ENCODE results near the gene SPARCL1. TPM values are rescaled to one million over a fixed set of nuclear protein-coding genes. Genes with fewer than 3 reads are reported as not detected.

The SPARCL1 gene
- total RNA-seq, 1 experiment from 2014 or later, result 0.85 TPM

DNA sequence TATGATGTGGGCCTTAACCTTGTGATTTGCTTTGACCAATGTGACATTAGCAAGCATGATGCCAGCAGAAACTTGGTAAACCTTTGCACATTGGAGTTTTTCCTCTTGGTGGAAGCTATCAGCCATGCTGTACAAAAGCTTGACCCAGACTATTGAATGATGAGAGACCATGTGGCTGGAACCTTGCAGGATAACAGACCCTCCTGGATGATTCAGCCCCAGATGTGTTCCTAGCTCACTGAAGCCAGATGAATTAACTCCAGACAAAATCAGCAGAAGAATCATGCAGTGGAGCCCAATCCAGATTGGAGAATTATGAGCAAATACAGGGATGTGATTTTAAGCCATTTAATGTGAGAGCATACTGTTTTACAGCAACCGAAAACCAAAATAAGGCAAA, 16.8 kb downstream of the SPARCL1 start:
- DNase-seq (ENCODE audit: low spot score) (no peak), ATAC-seq (no peak)
- no peaks in the 10 kb centered on the region for H3K27me3 Mint-ChIP-seq (ENCODE audit: low read depth)
- no peak overlapping the region for H3K27ac Mint-ChIP-seq
- CTCF ChIA-PET, result no interaction called here
- H3K4me1 Mint-ChIP-seq, result peaks cover 16% of the 10 kb centered on the region
- H3K4me3 Mint-ChIP-seq, result no peak overlapping the region
- no peak for TF ChIP-seq SP1 (CRISPR knock-in tag; conservative IDR thresholded peaks at IDR 0.05)
- TF ChIP-seq, protein P1, sequence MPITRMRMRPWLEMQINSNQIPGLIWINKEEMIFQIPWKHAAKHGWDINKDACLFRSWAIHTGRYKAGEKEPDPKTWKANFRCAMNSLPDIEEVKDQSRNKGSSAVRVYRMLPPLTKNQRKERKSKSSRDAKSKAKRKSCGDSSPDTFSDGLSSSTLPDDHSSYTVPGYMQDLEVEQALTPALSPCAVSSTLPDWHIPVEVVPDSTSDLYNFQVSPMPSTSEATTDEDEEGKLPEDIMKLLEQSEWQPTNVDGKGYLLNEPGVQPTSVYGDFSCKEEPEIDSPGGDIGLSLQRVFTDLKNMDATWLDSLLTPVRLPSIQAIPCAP (CRISPR knock-in tag; IDR thresholded peaks at IDR 0.05), result no peak
- TF ChIP-seq ZNF423 (CRISPR knock-in tag; IDR thresholded peaks at IDR 0.05), result no peak
- TF ChIP-seq, protein P2, sequence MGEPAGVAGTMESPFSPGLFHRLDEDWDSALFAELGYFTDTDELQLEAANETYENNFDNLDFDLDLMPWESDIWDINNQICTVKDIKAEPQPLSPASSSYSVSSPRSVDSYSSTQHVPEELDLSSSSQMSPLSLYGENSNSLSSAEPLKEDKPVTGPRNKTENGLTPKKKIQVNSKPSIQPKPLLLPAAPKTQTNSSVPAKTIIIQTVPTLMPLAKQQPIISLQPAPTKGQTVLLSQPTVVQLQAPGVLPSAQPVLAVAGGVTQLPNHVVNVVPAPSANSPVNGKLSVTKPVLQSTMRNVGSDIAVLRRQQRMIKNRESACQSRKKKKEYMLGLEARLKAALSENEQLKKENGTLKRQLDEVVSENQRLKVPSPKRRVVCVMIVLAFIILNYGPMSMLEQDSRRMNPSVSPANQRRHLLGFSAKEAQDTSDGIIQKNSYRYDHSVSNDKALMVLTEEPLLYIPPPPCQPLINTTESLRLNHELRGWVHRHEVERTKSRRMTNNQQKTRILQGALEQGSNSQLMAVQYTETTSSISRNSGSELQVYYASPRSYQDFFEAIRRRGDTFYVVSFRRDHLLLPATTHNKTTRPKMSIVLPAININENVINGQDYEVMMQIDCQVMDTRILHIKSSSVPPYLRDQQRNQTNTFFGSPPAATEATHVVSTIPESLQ (CRISPR knock-in tag; IDR thresholded peaks at IDR 0.05), result no peak
- TF ChIP-seq, protein P3, sequence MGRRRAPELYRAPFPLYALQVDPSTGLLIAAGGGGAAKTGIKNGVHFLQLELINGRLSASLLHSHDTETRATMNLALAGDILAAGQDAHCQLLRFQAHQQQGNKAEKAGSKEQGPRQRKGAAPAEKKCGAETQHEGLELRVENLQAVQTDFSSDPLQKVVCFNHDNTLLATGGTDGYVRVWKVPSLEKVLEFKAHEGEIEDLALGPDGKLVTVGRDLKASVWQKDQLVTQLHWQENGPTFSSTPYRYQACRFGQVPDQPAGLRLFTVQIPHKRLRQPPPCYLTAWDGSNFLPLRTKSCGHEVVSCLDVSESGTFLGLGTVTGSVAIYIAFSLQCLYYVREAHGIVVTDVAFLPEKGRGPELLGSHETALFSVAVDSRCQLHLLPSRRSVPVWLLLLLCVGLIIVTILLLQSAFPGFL (CRISPR knock-in tag; IDR thresholded peaks at IDR 0.05; ENCODE audit: borderline replicate concordance), result no peak
- TF ChIP-seq ETV6 (CRISPR knock-in tag; IDR thresholded peaks at IDR 0.05), result no peak
- TF ChIP-seq, protein P4, sequence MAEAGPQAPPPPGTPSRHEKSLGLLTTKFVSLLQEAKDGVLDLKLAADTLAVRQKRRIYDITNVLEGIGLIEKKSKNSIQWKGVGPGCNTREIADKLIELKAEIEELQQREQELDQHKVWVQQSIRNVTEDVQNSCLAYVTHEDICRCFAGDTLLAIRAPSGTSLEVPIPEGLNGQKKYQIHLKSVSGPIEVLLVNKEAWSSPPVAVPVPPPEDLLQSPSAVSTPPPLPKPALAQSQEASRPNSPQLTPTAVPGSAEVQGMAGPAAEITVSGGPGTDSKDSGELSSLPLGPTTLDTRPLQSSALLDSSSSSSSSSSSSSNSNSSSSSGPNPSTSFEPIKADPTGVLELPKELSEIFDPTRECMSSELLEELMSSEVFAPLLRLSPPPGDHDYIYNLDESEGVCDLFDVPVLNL (CRISPR knock-in tag; IDR thresholded peaks at IDR 0.05; ENCODE audit: borderline replicate concordance, low read depth), result no peak
- TF ChIP-seq, protein P5, sequence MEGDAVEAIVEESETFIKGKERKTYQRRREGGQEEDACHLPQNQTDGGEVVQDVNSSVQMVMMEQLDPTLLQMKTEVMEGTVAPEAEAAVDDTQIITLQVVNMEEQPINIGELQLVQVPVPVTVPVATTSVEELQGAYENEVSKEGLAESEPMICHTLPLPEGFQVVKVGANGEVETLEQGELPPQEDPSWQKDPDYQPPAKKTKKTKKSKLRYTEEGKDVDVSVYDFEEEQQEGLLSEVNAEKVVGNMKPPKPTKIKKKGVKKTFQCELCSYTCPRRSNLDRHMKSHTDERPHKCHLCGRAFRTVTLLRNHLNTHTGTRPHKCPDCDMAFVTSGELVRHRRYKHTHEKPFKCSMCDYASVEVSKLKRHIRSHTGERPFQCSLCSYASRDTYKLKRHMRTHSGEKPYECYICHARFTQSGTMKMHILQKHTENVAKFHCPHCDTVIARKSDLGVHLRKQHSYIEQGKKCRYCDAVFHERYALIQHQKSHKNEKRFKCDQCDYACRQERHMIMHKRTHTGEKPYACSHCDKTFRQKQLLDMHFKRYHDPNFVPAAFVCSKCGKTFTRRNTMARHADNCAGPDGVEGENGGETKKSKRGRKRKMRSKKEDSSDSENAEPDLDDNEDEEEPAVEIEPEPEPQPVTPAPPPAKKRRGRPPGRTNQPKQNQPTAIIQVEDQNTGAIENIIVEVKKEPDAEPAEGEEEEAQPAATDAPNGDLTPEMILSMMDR (IDR thresholded peaks at IDR 0.05), result no peak
- TF ChIP-seq TEAD1 (CRISPR knock-in tag; IDR thresholded peaks at IDR 0.05), result no peak
- no peak for TF ChIP-seq TEAD4 (CRISPR knock-in tag; IDR thresholded peaks at IDR 0.05)
- POLR2A ChIA-PET, result no interaction called here
- H3K9me3 Mint-ChIP-seq, result no peaks in the 10 kb centered on the region
- H3K36me3 Mint-ChIP-seq, result no peaks in the 10 kb centered on the region

DNA sequence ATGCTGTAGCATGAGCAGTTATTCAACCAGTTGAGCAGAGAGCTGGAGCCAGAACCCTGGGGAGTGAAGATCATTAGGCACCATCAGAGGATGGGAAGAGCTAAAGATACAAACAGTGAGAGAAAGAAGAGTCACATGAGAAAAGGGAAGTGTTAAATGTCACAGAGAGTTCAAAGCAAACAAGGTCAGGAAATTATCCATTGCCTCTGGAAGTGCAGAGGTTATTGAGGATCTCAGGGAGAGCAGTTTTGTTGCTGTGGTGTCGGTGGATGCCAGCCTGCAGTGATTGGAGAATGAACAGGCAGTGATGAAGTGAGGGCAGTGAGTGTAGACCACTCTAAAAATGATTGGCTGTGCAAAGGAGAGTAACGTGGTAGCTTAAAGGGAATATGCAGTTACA, 17.7 kb downstream of the SPARCL1 start:
- H3K4me1 Mint-ChIP-seq, result peaks cover 16% of the 10 kb centered on the region
- H3K4me3 Mint-ChIP-seq, result no peak overlapping the region
- CTCF ChIA-PET, result interaction anchor here (0.5 to 0.7 kb wide), 2 partner anchors 402 to 529 kb away, joined by 4 to 6 read pairs; no protein-coding TSS in a partner anchor

More for the DNA sequence above, 17.7 kb downstream of the SPARCL1 start:
- no peak for ATAC-seq
- no peak overlapping the region for H3K27ac Mint-ChIP-seq
- TF ChIP-seq ZNF396 (CRISPR knock-in tag; IDR thresholded peaks at IDR 0.05; ENCODE audit: borderline replicate concordance) (no peak), HMGA2 (CRISPR knock-in tag; IDR thresholded peaks at IDR 0.05) (no peak), MYBL2 (CRISPR knock-in tag; IDR thresholded peaks at IDR 0.05) (no peak), IRF2 (CRISPR knock-in tag; IDR thresholded peaks at IDR 0.05; ENCODE audit: borderline replicate concordance, low read depth) (no peak), FOXP1 (CRISPR knock-in tag; IDR thresholded peaks at IDR 0.05; ENCODE audit: borderline replicate concordance) (no peak), ZNF317 (CRISPR knock-in tag; IDR thresholded peaks at IDR 0.05; ENCODE audit: borderline replicate concordance, low read depth) (no peak), ZNF423 (CRISPR knock-in tag; IDR thresholded peaks at IDR 0.05) (no peak), RELA (CRISPR knock-in tag; IDR thresholded peaks at IDR 0.05; ENCODE audit: borderline replicate concordance) (no peak), CREB1 (CRISPR knock-in tag; IDR thresholded peaks at IDR 0.05) (no peak), NFATC4 (CRISPR knock-in tag; IDR thresholded peaks at IDR 0.05) (no peak)
- TF ChIP-seq, protein P4 (CRISPR knock-in tag; IDR thresholded peaks at IDR 0.05; ENCODE audit: borderline replicate concordance, low read depth), result no peak
- TF ChIP-seq, protein P6, sequence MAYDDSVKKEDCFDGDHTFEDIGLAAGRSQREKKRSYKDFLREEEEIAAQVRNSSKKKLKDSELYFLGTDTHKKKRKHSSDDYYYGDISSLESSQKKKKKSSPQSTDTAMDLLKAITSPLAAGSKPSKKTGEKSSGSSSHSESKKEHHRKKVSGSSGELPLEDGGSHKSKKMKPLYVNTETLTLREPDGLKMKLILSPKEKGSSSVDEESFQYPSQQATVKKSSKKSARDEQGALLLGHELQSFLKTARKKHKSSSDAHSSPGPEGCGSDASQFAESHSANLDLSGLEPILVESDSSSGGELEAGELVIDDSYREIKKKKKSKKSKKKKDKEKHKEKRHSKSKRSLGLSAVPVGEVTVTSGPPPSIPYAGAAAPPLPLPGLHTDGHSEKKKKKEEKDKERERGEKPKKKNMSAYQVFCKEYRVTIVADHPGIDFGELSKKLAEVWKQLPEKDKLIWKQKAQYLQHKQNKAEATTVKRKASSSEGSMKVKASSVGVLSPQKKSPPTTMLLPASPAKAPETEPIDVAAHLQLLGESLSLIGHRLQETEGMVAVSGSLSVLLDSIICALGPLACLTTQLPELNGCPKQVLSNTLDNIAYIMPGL (CRISPR knock-in tag; IDR thresholded peaks at IDR 0.05), result no peak
- TF ChIP-seq, protein P7, sequence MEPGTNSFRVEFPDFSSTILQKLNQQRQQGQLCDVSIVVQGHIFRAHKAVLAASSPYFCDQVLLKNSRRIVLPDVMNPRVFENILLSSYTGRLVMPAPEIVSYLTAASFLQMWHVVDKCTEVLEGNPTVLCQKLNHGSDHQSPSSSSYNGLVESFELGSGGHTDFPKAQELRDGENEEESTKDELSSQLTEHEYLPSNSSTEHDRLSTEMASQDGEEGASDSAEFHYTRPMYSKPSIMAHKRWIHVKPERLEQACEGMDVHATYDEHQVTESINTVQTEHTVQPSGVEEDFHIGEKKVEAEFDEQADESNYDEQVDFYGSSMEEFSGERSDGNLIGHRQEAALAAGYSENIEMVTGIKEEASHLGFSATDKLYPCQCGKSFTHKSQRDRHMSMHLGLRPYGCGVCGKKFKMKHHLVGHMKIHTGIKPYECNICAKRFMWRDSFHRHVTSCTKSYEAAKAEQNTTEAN (CRISPR knock-in tag; IDR thresholded peaks at IDR 0.05), result no peak
- POLR2A ChIA-PET, result no interaction called here
- no peaks in the 10 kb centered on the region for H3K9me3 Mint-ChIP-seq
- DNase-seq (ENCODE audit: low spot score), result no peak
- no peaks in the 10 kb centered on the region for H3K36me3 Mint-ChIP-seq
- H3K27me3 Mint-ChIP-seq (ENCODE audit: low read depth), result no peaks in the 10 kb centered on the region
